D721Med (cell line): ENCODE results near the gene SLC25A48.
A peak's percentile ranks its signal among the peaks of the same experiment; 100 is the strongest.

Experiments
- DNase-seq: peaks from one replicate; pipeline ENCODE4 v3.0.0; 2011; ENCODE audit warnings: low spot score; ENCODE audit not compliant: insufficient read length
- FAIRE-seq: peaks from 2 replicates; lab custom pipeline; 2011; peaks lifted over from hg19 to GRCh38; lab: Jason Lieb, UNC
- TF ChIP-seq, protein P1 (sequence below): IDR thresholded peaks from 2 replicates; pipeline ENCODE4 v1.5.1; 2012; ENCODE audit warnings: mild to moderate bottlenecking, control low read depth; ENCODE audit not compliant: insufficient read depth; ENCODE audit errors: missing control alignments

The SLC25A48 gene

DNA sequence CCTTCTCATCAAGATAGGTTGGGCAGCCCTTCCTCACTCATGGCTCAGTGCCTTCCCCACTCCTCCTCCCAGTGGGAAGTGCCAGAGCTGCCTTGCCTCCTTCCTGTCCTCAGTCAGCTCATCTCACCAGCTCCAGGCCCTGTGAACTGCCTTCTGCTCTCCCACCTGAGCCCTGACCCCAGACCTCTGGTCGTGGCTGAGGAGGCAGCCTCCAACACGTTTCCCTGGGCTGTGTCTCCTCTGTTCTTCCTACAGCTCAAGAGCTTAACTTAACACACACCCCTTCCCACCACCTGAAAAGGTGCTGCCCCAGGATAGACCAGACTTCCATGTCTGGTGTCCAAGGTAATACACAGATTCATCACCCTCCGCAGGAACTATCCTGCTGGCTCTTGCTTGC is 40.0 kb downstream of the SLC25A48 start:
- FAIRE-seq (no peak), DNase-seq (no peak)
- TF ChIP-seq, protein P1, sequence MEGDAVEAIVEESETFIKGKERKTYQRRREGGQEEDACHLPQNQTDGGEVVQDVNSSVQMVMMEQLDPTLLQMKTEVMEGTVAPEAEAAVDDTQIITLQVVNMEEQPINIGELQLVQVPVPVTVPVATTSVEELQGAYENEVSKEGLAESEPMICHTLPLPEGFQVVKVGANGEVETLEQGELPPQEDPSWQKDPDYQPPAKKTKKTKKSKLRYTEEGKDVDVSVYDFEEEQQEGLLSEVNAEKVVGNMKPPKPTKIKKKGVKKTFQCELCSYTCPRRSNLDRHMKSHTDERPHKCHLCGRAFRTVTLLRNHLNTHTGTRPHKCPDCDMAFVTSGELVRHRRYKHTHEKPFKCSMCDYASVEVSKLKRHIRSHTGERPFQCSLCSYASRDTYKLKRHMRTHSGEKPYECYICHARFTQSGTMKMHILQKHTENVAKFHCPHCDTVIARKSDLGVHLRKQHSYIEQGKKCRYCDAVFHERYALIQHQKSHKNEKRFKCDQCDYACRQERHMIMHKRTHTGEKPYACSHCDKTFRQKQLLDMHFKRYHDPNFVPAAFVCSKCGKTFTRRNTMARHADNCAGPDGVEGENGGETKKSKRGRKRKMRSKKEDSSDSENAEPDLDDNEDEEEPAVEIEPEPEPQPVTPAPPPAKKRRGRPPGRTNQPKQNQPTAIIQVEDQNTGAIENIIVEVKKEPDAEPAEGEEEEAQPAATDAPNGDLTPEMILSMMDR, result no peak

DNA sequence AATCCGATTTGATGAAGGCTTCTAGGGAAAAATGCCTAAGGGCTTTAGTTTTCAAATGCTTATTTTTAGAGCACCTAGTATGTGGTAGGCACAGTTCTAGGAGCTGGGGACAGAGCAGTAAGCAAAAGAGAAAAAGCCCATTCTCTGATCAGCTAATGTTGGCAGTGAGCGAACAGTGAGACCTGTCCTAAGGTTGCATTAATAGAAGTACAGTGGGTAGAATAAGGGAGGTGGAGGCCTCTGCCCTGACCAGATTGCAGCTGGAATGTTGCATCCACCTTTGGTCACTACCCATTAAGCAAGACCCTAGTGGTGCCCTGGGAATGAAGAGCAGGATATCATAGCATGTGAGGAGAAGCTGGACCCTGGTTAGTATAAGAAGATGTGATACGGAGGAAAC is 41.1 kb downstream of the SLC25A48 start:
- DNase-seq, result no peak
- TF ChIP-seq, protein P1, result no peak
- no peak for FAIRE-seq

DNA sequence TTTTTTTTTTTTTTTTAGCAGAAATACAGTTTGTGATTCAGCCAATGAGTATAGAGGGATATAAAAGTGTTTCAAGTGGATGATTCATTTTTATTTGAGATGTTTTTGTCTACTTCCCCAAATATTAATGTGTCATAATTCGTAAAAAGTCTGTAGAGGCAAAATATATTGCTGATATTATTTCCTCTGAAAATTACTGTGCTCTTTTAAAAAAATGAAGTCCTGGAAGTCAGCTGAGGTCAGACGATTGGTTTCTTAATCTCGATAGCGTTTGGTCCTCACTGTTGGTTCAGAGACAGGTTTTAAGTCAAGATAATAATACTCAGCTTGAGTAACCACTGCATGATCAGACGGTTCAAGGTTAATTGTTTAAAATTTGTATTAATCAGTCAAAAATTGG is 41.7 kb downstream of the SLC25A48 start:
- FAIRE-seq, result no peak
- TF ChIP-seq, protein P1, result no peak
- no peak for DNase-seq

DNA sequence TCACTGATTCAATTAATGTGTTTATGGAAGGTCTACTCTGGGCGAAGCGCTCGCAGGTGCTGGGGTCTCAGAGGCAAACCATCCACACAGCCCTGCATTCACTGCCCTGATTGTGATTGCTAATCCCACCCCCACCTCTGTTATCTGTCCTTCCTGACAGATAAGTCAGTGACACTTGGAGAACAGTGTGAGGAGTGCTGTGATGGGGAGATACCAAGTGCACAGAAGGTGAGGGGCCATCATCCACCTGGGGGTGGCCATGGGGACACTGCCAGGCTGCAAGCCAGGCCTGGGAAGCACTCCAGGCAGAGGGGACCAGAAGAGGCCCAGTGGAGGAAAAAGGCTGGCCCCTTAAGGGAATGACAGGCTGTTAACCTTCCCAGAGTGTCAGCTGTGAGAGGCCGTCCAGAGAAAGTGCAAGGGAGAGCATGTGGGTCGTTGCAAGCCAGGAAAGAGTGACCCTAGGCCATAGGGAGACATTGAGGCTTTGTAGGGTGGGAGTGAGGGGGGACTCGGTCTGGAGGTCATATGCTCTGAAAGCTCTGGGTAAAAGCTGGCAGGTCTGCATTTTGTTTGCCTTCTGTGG is 43.2 kb downstream of the SLC25A48 start:
- FAIRE-seq (no peak), DNase-seq (no peak)
- TF ChIP-seq, protein P1, result no peak

DNA sequence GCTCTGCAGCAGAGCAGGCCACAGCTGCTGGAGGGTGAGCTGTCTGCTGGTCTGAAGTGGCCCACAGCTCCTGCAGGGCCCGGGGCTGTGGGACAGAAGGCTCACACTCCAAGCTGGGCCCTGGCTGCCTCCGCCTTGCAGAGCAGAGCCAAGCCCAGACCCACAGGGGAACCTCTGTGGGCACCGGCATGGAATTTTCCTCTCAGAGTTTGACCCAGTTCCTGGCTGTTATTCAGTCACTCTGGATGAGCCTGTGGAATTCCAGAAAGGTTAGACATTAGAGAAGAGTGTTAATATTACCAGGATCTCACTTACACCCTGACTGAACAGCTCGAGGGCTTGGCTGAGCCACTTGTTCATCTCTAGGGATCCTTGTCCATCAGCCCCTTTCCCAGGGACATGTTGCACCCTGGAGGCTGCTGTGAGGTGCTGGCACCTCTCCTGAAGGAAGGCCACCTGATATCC is 43.7 kb downstream of the SLC25A48 start:
- DNase-seq (no peak), FAIRE-seq (no peak)
- TF ChIP-seq, protein P1, result no peak

DNA sequence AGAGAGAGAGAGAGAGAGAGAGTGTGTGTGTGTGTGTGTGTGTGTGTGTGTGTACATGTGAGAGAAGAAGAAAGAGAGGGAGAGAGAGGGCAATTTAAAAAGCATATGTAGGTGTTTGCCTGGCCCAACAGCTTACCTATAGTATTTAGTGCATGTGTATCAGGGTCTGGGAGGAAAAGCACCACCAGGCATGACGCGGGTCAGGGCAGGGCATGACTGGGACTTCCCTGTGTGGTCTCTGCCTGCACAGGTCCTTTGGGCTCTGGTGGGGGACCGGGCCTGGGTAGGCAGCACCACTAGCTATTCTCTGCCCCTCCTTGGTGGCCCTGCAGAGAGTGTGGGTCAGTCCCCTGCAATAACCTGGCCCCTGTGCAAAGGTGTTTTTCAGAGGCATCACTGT is 45.1 kb downstream of the SLC25A48 start:
- FAIRE-seq (no peak), DNase-seq (no peak)
- TF ChIP-seq, protein P1, result no peak

DNA sequence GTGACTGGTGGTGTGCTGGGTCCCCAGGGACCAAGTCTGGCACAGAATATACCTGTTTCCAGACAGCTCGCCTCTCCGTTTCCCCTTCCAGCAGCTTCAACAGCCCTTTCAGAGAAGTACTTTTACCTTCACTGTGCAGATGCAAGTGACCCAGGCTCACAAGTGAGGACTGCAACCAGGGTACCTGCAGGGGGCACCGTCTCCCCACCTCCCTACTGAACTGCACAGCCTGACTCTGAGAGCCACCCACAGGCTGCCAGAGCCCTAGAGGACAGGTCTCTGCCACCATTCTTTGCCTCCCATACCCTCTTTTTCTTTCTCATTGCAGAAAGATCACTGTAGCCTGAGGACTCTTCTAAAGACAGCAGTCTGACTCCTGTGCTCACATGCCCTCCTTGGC is 45.8 kb downstream of the SLC25A48 start:
- FAIRE-seq (no peak), DNase-seq (no peak)
- TF ChIP-seq, protein P1, result peak; percentile 41
